Astrocyte (in vitro differentiated cells and primary cell): Measurements from ENCODE around the gene SLC16A1.

ENCODE experiments used
- EZH2 ChIP-seq: IDR thresholded peaks from 2 replicates; pipeline ENCODE4 v1.6.1; 2012; ENCODE audit warnings: mild to moderate bottlenecking, low read length, inconsistent platforms; ENCODE audit not compliant: insufficient read depth
- TF ChIP-seq, protein P1 (sequence below): IDR thresholded peaks from 2 replicates; pipeline ENCODE4 v1.5.1; 2011; ENCODE audit warnings: low read depth, mild to moderate bottlenecking, inconsistent platforms, low read length, moderate library complexity; ENCODE audit not compliant: insufficient read depth

DNA sequence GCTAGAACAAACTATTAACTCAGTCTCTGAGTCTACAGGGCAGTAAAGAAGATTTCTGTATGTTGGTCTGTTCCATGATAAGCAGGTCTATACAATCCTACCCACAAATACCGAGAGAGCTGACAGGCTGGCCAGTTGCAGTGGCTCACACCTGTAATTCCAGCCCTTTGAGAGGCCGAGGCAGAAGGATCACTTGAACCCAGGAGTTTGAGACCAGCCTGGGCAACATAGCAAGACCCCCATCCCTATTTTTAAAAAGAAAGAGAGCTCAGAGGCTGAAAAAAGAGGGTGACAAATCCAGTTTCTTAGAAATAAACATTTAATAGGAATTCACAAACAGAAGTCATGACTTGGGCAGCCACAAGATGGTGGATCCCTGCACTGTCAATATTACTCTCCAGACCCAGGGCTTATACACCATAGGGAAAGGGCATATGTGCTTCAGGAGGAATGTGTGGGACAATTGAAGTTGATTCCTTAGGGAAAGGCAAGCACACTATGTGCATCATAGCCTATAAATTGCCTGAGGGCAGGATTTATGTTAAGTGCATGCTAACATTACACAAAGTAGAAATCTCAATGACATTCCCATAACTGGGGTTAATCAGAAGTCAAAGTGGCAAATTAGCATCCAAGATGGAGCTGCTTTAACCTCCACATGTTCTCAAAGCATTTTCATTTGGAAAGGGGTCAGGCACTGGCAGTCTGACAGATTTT, 66.8 kb downstream of the SLC16A1 start:
- TF ChIP-seq, protein P1, sequence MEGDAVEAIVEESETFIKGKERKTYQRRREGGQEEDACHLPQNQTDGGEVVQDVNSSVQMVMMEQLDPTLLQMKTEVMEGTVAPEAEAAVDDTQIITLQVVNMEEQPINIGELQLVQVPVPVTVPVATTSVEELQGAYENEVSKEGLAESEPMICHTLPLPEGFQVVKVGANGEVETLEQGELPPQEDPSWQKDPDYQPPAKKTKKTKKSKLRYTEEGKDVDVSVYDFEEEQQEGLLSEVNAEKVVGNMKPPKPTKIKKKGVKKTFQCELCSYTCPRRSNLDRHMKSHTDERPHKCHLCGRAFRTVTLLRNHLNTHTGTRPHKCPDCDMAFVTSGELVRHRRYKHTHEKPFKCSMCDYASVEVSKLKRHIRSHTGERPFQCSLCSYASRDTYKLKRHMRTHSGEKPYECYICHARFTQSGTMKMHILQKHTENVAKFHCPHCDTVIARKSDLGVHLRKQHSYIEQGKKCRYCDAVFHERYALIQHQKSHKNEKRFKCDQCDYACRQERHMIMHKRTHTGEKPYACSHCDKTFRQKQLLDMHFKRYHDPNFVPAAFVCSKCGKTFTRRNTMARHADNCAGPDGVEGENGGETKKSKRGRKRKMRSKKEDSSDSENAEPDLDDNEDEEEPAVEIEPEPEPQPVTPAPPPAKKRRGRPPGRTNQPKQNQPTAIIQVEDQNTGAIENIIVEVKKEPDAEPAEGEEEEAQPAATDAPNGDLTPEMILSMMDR = no peak
- TF ChIP-seq EZH2 = no peak
